C4-2B (cell line): ENCODE measurements around the gene PTCSC3.

ENCODE experiments used
- H3K27ac ChIP-seq: fragments of 450-650 bp; 2 replicates; pipeline ENCODE4 v1.5.1; 2017
- ZFX ChIP-seq: fragments of 450-650 bp; IDR thresholded peaks from 2 replicates; pipeline ENCODE4 v1.6.1; 2017
- TF ChIP-seq, protein P1 (sequence below): fragments of 450-650 bp; conservative IDR thresholded peaks from 2 replicates; pipeline ENCODE4 v1.5.1; 2017; ENCODE audit warnings: mild to moderate bottlenecking

The PTCSC3 gene

DNA sequence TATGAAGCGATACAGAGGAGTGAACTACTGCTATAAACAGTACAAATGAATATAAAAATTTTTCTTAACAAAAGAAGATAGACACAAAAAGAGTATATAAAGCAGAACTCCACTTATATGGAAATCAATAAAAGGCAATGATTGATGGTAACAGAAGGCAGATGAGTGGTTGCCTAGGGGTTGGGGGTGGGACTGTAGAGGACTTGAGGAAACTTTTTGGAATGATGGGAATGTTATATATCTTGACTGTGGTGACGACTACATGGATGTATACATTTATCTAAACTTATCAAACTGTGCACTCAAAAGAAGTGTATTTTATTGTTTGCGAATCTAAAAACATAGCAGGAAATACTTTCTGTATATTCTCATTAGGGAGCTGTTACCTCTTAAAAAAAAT is 89.1 kb downstream of the PTCSC3 start:
- no peak overlapping the region for H3K27ac ChIP-seq
- TF ChIP-seq, protein P1, sequence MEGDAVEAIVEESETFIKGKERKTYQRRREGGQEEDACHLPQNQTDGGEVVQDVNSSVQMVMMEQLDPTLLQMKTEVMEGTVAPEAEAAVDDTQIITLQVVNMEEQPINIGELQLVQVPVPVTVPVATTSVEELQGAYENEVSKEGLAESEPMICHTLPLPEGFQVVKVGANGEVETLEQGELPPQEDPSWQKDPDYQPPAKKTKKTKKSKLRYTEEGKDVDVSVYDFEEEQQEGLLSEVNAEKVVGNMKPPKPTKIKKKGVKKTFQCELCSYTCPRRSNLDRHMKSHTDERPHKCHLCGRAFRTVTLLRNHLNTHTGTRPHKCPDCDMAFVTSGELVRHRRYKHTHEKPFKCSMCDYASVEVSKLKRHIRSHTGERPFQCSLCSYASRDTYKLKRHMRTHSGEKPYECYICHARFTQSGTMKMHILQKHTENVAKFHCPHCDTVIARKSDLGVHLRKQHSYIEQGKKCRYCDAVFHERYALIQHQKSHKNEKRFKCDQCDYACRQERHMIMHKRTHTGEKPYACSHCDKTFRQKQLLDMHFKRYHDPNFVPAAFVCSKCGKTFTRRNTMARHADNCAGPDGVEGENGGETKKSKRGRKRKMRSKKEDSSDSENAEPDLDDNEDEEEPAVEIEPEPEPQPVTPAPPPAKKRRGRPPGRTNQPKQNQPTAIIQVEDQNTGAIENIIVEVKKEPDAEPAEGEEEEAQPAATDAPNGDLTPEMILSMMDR = no peak
- TF ChIP-seq ZFX = no peak

DNA sequence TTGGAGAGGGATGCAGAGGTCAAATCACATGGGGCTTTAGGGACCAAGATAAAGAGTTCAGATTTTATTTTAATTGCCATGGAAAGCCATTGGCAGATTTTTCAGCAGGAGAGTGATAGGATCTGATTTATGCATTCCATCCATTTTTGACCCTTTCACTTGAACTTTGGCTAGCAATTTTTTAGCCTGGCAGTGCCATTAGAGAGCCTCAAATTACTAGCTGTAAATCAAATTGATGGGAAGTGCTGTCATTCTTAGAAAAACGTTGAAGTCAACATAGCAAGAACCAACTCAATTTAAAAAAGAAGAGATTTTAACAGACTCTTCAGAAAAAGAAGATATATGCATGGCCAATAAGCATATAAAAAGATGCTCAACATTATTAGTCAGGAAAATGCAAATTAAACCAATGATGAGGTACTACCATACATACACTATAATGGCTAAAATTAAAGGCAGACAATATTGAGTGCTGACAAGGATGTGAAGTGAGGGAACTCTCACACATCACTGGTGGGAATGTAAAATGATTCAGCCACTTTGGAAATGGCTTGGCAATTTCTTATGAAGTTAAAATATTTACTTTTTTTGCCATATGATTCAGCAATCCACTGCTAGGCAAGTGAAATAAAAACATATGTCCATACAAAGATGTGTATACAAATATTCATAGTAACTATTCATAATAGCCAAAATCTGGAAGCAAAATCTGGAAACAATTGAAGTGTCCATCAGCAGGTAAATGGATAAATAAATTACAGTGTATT is 89.7 kb downstream of the PTCSC3 start:
- no peak for TF ChIP-seq ZFX
- TF ChIP-seq, protein P1 = no peak
- H3K27ac ChIP-seq = no peak overlapping the region

DNA sequence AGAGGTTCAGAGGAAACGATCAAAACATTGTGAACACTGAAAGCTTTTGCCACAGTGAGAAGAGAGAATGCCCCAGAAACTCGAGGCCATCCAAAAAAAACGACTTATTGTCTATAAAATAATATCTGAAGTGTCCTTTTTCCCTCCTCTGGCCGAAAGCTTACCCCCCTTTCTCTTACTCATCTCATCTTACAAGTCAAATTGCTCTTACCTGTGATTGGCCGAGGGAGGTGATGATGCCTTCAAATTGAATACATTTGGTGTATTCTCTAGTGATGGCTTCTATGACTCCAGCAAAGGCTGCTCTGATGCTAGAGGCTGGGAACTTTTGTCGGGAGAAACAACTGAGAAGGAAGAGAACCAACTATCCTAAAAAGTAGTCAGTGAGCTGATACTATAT is 90.7 kb downstream of the PTCSC3 start:
- no peak overlapping the region for H3K27ac ChIP-seq
- no peak for TF ChIP-seq ZFX
- TF ChIP-seq, protein P1 = no peak
